NCI-H82 treated with DMSO at 0.1 percent for 48 hours (cell line): Measurements from ENCODE around the gene NDST4.
"Not testable (repeated sequence)": the region's sequence is repeated elsewhere in the genome, so short reads cannot be mapped to it uniquely, and the experiment has no call there.

Experiments used
- DNase-seq: peaks from one replicate; lab custom pipeline; 2025; ENCODE audit not compliant: unreplicated experiment; lab: John Stamatoyannopoulos, UW

NDST4 gene

GRCh38 chr4:115058533-115058932 is 54.9 kb downstream of the NDST4 start:
- no peak for DNase-seq

- no peak for DNase-seq
Measured at GRCh38 chr4:115054836-115055235, 58.6 kb downstream of the NDST4 start.

GRCh38 chr4:115053313-115053712 is 60.1 kb downstream of the NDST4 start:
- DNase-seq = no peak

- no peak for DNase-seq
Measured at GRCh38 chr4:115042496-115042895, 70.9 kb downstream of the NDST4 start.

- DNase-seq = no peak
Measured at GRCh38 chr4:115030281-115030680, 83.1 kb downstream of the NDST4 start.

- DNase-seq = no peak
Measured at GRCh38 chr4:115028682-115029410, 84.6 kb downstream of the NDST4 start.

GRCh38 chr4:114999880-115000279 is 113.5 kb downstream of the NDST4 start:
- DNase-seq = no peak

- no peak for DNase-seq
Measured at GRCh38 chr4:114998316-114998715, 115.1 kb downstream of the NDST4 start.

- no peak for DNase-seq
Measured at GRCh38 chr4:114997576-114998247, 115.7 kb downstream of the NDST4 start.

- no peak for DNase-seq
Measured at GRCh38 chr4:114986133-114986532, 127.3 kb downstream of the NDST4 start.

GRCh38 chr4:114980932-114981708 is 132.3 kb downstream of the NDST4 start:
- DNase-seq = no peak

GRCh38 chr4:114980399-114980798 is 133.0 kb downstream of the NDST4 start:
- DNase-seq = not testable (repeated sequence)

GRCh38 chr4:114976901-114977300 is 136.5 kb downstream of the NDST4 start:
- no peak for DNase-seq

- DNase-seq = no peak
Measured at GRCh38 chr4:114964026-114964425, 149.4 kb downstream of the NDST4 start.

- DNase-seq = no peak
Measured at GRCh38 chr4:114945616-114946015, 167.8 kb downstream of the NDST4 start.

- no peak for DNase-seq
Measured at GRCh38 chr4:114941503-114941902, 171.9 kb downstream of the NDST4 start.

GRCh38 chr4:114927881-114928280 is 185.5 kb downstream of the NDST4 start:
- no peak for DNase-seq

GRCh38 chr4:114926583-114926982 is 186.8 kb downstream of the NDST4 start:
- no peak for DNase-seq

GRCh38 chr4:114924311-114924710 is 189.1 kb downstream of the NDST4 start:
- no peak for DNase-seq

GRCh38 chr4:114922592-114922933 is 190.9 kb downstream of the NDST4 start:
- DNase-seq = no peak

GRCh38 chr4:114921790-114922591 is 191.4 kb downstream of the NDST4 start:
- DNase-seq = no peak
